HepG2 (cell line): Measurements from ENCODE around the gene LAP3. TPM values are rescaled to one million over a fixed set of nuclear protein-coding genes. Genes with fewer than 3 reads are reported as not detected.

Experiments used
- KAT8 ChIP-seq: IDR thresholded peaks from 2 replicates; pipeline ENCODE4 v1.6.1; 2016; ENCODE audit warnings: missing genetic modification reagents, missing compliant biosample characterization
- MAF1 ChIP-seq: sonication (generic); formaldehyde crosslinking; IDR thresholded peaks from 2 replicates; pipeline ENCODE4 v1.5.0; 2020; ENCODE audit warnings: missing genetic modification reagents, borderline replicate concordance
- MIER3 ChIP-seq: IDR thresholded peaks from 2 replicates; pipeline ENCODE4 v1.6.1; 2016; ENCODE audit warnings: missing compliant biosample characterization, borderline replicate concordance
- MTA1 ChIP-seq: sonication (generic); formaldehyde crosslinking; IDR thresholded peaks from 2 replicates; pipeline ENCODE4 v1.4.0; 2020; ENCODE audit warnings: missing genetic modification reagents, mild to moderate bottlenecking, borderline replicate concordance
- ZMAT3 ChIP-seq: sonication (generic); formaldehyde crosslinking; conservative IDR thresholded peaks from 2 replicates; pipeline ENCODE4 v1.7.0; 2021; ENCODE audit warnings: missing genetic modification reagents
- ZNF335 ChIP-seq: sonication (generic); formaldehyde crosslinking; IDR thresholded peaks from 2 replicates; pipeline ENCODE4 v1.4.0; 2020; ENCODE audit warnings: missing genetic modification reagents
- ZNF629 ChIP-seq: sonication (generic); formaldehyde crosslinking; conservative IDR thresholded peaks from 2 replicates; pipeline ENCODE4 v1.5.0; 2020; ENCODE audit warnings: missing genetic modification reagents
- ZSCAN20 ChIP-seq: sonication (generic); formaldehyde crosslinking; IDR thresholded peaks from 2 replicates; pipeline ENCODE4 v1.4.0; 2020; ENCODE audit warnings: missing genetic modification reagents, mild to moderate bottlenecking, borderline replicate concordance
- polyA plus RNA-seq, 8 experiments: library from polyadenylated mRNA; depleted of rRNA in 3 of 8; stranded (reverse) in 7 of 8; unstranded in 1 of 8; fragments of >200 nt; fragmentation: Illumina TruSeq in 4 of 8; extraction: Trizol in 4 of 8; gene quantifications; 2 replicates each; pipeline versions ENCODE4 v1.2.1 to v1.2.3, GENCODE V29; 2011 to 2016; ENCODE audit warnings: low read depth in 4 of 8, missing spikeins in 1 of 8, mixed read lengths in 1 of 8; ENCODE audit not compliant: insufficient read depth in 1 of 8
- total RNA-seq, 5 experiments: library from RNA; depleted of rRNA; stranded (reverse); fragments of >200 nt; fragmentation: Illumina TruSeq; extraction: Trizol; gene quantifications; 2 replicates each; pipeline ENCODE4 v1.2.3, GENCODE V29; 2016; ENCODE audit warnings: low read depth in 1 of 5
- TF ChIP-seq, protein P1 (sequence below): sonication (generic); formaldehyde crosslinking; IDR thresholded peaks from 2 replicates; pipeline ENCODE4 v1.5.0; 2020; ENCODE audit warnings: mild to moderate bottlenecking, low read depth, missing genetic modification reagents, borderline replicate concordance
- TF ChIP-seq, protein P2 (sequence below): IDR thresholded peaks from 2 replicates; pipeline ENCODE4 v1.6.1; 2016; ENCODE audit warnings: missing biosample characterization, missing genetic modification reagents, low read depth
- TF ChIP-seq, protein P3 (sequence below): sonication (generic); formaldehyde crosslinking; IDR thresholded peaks from 2 replicates; pipeline ENCODE4 v1.4.0; 2020; ENCODE audit warnings: mild to moderate bottlenecking, missing genetic modification reagents

LAP3 gene
- total and polyA plus RNA-seq, 2 of the 13 experiments (the other 11 are each of a cell fraction or from before 2014, with no cell fraction given) = 106 to 125 TPM

DNA sequence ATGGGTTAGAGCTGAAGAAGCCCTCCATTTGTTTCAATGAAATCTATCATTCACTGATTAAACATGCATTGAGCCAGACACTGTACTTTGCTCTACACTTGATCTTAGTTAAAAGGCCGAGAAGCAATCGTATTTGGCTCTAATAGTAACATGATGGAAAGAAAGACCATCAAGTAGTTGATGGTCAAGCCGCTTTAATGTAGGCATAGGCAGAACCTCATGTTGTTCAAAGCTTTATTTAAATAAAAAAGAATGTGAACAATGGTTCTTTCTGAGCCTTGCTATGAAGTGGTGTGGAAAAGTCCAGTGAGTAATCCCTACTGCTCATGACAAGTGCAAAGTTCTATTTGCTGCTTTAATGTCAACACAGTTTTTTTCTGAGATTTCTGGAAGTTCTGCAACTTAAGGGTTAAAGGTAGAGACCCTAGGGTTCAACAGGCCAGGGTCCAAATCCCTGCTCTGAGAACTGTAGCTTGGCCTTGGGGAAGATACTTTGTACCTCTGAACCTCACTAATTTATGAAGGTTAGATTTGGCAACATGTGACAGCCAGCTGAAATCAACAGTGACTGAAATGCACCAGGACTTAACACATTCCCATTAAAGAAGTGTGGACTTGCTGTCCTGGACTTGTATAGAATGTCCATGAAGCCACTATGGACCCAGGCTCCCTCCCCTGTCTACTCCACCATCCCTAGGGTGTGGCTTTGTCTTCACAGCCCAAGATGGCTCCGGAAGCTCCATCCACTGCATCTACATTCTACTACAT is 17.9 kb upstream of the LAP3 start (continued):
- 0 out of 2 replicates have a peak, but pooled peaks have one; percentile 50 for TF ChIP-seq MAF1 (CRISPR knock-in tag)
- TF ChIP-seq, protein P1, sequence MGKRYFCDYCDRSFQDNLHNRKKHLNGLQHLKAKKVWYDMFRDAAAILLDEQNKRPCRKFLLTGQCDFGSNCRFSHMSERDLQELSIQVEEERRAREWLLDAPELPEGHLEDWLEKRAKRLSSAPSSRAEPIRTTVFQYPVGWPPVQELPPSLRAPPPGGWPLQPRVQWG = no peak
- peak; percentile 64; the same call in 1 of the 2 replicates for TF ChIP-seq MTA1 (CRISPR knock-in tag)
- TF ChIP-seq ZNF629 = peak; percentile 62; the same call in 1 of the 2 replicates
- TF ChIP-seq, protein P2, sequence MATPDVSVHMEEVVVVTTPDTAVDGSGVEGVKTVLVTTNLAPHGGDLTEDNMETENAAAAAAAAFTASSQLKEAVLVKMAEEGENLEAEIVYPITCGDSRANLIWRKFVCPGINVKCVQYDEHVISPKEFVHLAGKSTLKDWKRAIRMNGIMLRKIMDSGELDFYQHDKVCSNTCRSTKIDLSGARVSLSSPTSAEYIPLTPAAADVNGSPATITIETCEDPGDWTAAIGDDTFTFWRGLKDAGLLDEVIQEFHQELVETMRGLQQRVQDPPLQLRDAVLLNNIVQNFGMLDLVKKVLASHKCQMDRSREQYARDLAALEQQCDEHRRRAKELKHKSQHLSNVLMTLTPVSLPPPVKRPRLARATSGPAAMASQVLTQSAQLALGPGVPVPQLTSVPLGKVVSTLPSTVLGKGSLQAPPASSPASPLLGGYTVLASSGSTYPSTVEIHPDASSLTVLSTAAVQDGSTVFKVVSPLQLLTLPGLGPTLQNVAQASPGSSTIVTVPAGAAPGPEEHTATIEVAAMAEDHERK = no peak
- TF ChIP-seq ZSCAN20 (CRISPR knock-in tag) = 0 out of 2 replicates have a peak, but pooled peaks have one; percentile 57
- peak; percentile 83 for TF ChIP-seq KAT8
- TF ChIP-seq ZMAT3 (CRISPR knock-in tag) = 0 out of 2 replicates have a peak, but pooled peaks have one; percentile 46
- TF ChIP-seq MIER3 = peak; percentile 84
- TF ChIP-seq, protein P3, sequence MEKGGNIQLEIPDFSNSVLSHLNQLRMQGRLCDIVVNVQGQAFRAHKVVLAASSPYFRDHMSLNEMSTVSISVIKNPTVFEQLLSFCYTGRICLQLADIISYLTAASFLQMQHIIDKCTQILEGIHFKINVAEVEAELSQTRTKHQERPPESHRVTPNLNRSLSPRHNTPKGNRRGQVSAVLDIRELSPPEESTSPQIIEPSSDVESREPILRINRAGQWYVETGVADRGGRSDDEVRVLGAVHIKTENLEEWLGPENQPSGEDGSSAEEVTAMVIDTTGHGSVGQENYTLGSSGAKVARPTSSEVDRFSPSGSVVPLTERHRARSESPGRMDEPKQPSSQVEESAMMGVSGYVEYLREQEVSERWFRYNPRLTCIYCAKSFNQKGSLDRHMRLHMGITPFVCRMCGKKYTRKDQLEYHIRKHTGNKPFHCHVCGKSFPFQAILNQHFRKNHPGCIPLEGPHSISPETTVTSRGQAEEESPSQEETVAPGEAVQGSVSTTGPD (CRISPR knock-in tag) = peak; percentile 82
- TF ChIP-seq ZNF335 (CRISPR knock-in tag) = peak; percentile 71; the same call in 1 of the 2 replicates
